HG03196 (cell line): ENCODE results near the gene RSPO1.
"Not testable (repeated sequence)": the region's sequence is repeated elsewhere in the genome, so short reads cannot be mapped to it uniquely, and the experiment has no call there.

Experiments used
- ATAC-seq: cut with Tn5 transposase; IDR thresholded peaks from one replicate; pipeline ENCODE4 v1.9.1; 2021; ENCODE audit not compliant: unreplicated experiment

Gene RSPO1, protein sequence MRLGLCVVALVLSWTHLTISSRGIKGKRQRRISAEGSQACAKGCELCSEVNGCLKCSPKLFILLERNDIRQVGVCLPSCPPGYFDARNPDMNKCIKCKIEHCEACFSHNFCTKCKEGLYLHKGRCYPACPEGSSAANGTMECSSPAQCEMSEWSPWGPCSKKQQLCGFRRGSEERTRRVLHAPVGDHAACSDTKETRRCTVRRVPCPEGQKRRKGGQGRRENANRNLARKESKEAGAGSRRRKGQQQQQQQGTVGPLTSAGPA

DNA sequence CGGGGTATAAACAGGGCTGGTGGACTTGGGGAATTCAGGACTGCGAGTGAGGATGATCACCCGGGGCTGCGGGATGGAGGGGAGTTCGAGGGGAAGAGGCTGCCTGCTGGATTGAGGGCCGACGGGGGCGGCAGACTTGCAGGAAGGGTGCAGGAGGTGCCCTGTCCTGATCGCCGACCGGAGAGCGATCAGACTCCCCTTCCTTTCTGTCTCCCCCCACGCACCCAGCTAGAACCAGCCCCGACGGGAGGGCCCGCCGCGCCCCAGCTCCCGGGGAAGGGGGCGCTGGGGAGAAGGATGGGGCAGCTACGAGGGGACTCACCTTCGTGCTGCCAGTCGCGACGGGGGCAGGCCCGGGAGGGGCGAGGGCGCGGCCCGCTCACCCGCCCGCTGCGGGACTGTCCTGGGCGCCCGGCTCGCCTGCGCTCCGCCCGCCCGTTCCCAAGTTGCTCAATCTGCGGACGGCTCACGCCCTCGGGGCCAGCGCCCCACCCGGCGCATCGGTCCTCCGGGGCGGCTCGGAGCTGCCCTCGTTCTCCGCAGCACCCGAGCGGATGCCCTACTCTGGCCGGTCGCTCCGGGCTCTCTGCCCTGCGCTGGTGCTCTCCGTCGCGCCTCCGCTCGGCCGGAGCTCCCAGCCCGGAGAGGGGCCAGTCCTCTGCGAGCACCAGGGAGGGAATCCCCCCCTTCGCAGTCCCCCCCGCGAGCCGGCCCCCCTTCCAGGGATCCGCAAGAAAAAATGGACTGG is at the start of gene RSPO1:
TSS of gene RSPO1 (minus strand) at position 649 of the 748 bp plus-strand sequence. CDS start 5,231 bp downstream, outside the sequence.
- no peak for ATAC-seq

DNA sequence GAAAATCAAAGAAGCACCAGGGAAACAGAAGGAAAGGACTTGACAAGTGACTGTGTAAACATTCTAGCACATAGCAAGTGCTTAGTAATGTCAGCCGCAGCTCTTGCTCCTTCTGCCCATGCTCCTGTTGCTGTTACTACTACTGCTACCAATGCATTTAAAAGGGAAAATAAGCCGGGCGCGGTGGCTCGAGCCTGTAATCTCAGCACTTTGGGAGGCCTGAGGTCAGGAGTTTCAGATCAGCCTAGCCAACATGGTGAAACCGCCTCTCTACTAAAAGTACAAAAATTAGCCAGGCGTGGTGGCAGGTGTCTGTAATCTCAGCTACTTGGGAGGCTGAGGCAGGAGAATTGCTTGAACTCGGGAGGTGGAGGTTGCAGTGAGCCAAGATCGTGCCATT is 49.5 kb upstream of the RSPO1 start:
- not testable (repeated sequence) for ATAC-seq

DNA sequence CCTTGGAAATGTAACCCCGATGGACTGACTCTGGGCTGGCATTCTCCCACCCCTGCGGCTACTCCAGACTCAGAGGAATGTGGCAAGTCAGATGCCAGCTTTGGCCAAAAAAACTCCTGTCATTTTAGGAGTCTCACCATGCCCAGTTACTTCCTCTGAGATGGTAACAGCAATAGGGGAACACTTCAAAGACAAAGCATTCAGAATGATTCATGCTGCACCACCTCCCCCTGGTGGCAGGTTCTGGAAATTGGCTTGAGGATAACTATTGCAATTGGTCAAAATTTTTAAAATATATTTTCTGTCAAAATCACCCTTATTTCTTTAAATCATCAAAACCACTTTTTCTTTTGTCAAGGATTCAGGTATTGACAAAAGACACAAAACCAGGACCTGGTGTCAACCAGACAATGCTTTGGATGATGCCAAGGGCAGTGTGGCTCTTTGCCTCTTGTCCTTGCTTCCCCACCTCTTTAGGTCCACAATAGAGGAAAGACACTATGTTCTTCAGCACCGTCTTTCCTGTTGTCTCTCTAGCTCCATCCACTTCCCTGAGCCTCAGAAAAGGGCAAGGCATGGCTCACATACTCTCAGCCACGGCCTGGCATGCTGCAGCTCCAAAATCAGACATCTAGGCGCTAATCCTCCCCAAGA is 47.8 kb upstream of the RSPO1 start:
- ATAC-seq, result no peak

DNA sequence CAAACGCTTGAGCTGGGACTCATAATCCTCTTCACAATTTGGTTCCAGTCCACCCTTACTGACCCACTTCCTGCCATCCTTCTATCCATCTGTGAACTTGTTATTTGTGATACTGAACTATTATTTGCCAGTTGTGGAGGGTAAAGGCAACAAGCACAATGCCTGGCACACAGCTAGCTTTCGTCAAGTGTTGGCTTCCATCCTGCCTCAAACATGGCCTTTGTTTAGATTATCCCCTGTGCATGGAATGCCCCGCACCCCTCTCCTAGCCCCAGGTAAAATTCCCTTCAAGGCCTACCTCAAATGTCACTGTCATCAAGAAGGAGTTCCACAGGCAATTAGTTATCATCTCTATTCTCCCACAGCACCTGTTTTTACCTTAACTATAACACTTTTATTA is 46.2 kb upstream of the RSPO1 start:
- ATAC-seq, result no peak

DNA sequence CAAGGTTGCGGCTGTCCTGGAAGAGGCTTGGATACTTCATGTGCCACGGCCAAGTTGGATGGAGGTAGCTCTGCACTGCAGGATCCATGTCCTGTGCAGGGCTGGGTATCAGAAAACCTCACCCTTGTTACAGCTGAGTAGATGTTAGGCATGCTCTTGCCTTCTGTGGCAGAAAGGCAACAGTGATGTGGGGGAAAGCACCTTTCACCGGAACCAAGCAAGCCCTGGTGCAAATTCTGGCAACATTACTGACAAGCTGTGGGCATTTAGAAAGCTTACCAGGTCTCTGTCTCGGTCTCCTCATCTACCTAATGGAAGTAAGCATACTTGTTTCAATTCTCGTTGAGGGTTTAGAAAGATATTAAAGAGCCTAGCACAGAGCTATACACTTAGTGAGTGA is 43.1 kb upstream of the RSPO1 start:
- ATAC-seq, result no peak

DNA sequence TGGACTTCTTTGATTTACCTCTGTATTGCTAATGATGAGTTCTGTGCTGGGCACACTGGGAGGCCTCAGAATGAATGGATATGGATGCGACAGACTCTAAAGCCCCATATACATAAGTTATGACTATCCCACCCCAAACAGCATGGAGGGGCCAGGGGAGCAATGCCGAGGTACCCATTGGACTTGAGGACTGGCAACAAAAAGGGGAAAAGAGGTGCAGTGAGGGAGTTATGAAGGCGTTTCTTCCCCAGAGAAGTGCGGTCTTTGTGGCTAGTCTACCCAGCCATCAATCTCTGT is 42.4 kb upstream of the RSPO1 start:
- ATAC-seq, result no peak

DNA sequence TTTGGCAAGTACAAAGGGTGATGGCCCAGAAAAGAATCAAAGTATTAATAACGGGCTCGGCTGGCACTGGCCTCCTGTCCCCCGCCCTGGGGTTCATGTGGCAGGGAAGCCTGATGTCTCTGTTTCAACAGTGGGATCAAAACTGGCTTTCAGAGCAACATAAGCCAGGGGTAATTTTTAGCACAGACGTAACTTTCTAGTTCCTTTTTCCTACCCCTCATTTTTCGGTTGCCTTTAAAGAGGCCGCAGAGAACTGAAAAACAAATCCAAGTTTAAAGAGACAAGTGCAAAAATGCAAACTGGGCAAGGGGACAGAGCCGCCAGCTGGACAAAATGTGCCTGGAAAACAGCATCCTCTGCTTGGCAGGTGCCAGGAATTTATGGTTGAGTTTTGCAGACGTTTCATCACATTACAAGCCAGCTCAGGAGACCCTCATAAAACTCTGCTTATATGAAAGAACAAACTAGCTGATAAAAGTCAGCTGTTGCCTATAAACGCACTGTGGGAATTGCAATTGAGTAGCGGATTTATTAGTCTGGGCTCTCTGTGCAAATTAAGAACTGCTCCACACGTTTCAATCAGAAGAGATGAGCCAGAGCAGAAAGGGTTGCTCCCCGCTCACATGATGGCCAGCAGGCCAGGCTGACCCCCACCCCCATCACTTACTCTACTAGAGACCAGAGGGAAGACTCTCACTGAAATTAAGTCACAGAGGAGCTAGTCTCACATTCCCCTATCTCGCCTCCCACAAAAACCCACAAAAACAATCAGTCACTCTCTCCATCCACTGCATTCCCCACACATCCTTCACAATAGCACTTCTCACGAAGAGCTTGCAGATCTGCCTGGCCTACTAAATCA is 41.8 kb upstream of the RSPO1 start:
- ATAC-seq, result no peak

DNA sequence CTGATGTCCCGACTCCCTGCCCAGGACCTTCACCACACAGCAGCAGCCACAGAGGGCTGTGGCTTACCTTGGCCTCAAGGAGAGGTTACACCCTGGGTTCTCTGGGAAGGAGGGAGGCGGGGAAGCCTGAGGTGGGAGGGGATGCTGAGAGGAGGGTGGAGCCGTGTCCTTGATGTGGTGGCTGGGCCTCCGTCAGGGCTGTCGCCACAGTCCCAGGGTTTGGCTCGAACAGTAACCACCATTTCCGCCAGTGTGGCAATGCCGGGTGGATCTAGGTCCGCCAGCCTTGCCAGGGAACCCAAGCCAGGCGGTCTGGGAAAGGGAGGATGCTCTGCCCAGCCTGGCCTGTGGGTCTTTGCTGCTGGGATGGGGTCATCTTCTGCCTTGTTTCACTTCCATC is 39.2 kb upstream of the RSPO1 start:
- no peak for ATAC-seq

DNA sequence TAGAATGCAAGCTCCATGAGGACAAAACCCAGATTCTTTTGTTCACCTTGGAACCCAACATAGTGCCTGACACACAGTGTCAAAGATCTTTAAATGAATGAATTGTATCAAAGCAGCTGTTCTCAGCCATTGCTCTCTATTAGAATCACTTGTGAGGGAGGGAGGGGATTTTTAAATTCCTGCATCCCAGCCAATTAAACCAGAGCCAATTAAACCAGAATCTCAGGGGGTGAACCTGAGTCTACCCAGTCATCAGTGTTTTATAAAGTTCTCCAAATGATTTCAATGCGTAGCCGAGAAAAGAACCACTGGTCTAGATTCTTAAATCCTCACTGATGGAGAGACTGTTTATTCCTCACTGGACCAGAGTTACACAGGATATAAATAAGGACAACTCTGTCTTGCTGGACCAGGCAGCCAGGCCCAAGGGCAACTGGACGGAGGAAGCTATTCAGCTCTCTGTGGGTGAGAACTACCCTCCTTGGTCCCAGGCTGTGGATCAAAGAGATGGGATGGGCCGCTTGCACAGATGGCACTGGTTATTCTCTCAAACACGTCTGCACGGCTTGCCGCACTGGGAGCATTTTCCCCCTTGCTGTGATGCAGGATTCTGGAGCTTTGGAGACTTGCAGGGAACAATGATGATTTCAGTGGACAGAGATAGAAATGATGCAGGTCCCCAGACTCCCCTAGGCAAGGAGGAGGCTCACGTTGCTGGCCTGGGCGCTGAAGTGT is 37.6 kb upstream of the RSPO1 start:
- no peak for ATAC-seq

DNA sequence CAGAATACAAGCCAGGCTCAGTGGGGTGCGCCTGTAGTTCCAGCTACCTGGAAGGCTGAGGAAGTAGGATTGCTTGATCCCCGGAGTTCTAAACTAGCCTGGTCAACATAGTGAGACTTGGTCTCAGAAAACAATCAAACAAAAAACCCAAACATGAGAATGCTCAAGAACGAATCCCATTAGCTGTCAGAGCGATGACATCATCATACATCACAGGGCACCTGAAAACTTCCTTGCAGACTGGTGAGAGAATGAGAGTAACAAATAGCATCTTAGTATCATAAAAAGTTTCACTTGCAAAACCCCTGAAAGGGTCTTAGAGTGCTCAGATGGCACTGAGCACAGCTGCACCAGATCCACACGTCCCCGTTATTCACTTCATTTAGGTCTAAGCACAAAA is 36.6 kb upstream of the RSPO1 start:
- no peak for ATAC-seq

DNA sequence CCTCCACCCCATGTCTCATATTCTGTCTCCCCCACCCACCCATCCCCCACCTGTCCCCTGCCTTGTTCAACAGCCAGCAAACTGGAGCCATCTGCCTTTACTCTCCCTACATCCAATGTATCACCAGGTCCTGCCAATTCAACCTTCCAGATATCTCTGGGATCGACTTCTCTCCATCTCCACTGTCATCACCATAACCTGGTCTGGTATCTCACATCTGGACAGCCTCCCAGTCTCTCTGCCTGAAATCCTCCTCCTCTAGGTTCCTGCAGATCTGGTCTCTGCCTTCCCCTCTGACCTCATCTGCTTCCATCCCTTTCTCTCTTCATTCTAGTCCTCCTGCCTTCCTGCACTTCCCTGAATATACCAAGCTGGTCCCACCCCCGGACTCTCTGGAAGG is 35.4 kb upstream of the RSPO1 start:
- ATAC-seq, result no peak

DNA sequence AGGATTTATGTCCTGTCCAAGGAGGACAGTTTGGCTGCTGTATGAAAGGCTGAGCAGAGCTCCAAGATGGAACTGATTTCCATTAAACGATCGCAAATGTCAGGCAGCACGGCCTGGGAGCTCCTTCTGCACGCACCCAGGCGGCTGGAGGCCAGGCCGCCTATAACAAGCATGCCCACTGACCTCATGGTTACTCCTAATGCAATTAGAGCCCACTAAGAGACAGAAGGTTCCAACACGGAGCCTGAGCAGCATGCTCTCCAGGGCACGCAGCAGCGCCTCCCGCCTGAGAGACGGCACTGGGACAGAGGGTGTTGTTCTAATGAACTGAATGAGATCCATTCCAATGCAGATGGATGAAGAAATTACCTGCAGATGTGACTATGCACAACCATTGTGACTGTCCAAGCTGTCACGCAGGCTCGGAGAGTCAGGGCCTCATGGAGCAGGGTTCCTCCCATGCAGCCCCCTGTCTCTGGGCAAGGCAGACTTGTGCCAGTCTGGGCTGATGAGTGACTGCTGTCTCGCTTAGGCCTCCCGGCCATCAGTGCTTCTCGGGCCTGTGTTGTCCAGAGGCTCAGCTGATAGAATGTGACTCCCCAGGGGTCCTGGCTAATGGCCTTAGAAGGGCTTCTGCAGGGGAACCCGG is 32.5 kb upstream of the RSPO1 start:
- ATAC-seq, result no peak

DNA sequence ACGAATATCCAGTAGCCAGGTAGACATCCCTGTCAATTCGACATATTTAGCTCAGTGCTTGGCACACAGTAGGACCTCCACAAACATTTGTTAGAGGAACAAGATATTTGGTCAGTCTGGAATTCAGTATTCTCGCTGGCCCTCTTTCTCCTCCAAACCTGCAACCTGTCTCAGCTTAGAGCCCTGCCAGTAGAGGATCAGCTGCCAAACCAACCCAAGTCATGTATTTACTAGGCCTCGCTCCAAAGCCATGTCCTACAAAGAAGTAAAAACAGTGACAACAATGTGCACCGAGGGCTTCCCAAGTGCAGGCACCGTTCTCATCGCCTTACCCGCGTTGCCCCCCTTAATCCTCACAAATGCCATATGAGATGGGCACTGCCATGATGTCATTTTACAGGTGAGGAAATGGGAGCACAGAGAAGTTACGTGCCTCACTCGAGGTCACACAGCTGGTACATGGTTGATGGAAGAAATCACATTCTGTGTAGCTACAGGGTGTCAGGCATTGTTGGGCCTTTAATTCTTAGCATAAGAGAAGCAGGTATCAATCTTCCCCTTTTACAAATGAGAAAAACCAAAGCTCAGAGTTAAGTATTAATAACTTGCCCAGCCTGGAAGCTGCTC is 31.7 kb upstream of the RSPO1 start:
- no peak for ATAC-seq

DNA sequence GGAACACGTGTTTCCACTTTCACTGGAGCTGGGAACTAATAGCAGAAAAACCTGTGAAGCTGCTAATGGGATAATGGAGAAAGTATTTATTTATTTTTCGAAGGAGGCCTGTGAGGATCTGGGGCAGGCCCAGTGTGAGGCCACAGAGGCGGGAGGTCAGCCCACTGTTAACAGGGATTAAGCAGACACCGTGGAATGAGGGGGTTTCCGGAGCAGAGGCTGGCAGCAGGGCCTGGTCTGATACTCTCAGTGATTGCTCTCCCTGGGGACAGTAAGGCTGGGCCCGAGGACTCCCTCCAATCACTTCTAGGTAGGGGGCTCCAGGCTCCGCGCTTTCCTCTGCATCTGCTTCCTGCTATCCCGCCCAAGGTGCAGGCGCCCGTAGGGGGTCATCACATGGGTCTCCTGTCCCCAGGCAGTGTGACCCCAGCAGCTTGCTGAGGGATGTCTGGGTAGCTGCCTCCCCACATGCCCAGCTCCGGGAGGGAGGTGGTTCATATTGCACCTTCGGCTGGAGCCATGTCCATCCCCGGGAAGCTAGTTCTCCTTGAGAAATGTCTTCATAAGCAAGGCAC is 28.8 kb upstream of the RSPO1 start:
- ATAC-seq, result no peak

DNA sequence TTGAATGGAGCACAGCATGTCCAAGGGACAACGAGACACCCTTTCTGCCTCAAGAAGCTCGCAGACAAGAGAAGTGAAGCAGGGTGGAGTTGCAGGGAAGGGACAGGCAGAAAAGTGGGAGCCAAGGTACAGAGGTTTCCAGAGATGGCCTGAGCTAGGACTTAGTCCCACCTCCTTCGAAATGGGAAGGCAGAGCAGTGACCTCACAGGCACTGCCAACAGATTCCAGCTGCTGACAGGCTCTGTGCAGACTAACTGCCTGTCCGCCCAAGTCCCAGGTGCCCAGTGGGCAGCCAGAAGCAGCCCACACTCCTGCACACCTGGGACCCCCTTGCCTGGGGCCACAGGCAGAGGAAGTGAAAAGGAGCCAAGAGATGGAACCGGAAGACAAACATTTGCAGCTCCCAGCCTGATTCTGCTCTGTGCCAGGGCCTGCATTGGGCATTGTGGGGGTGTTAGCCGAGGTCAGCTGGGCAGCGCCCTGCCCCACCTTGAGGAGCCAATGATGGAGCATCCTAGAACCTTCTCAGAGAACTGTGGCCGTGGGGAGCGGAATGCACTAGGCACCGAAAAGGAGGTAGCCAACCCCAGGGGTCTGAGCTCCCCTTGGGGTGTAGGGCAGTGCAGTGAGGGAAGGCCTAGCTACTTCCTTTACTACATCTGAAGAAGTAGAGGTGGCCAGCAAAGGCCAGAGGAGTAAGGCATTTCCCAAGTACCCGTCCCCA is 27.5 kb upstream of the RSPO1 start:
- no peak for ATAC-seq

DNA sequence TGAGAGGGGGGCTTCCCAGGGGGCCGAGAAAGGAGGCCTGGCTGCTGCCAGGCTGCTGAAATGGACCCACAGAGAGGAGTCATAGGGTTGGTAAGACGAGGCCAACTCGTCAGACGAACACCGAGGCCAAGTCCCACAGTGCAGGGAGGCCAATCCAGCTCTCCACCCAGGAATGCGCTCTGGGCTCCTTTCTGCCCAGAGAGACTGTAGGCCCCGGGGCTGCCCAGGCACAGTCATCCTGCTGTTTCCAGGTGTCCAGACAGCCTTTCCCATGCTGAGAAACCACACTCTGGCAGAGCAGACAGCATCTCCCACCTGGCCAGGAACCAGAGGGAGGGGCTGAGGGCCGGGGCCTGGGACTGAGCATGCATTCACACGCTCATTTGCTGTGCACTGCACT is 26.7 kb upstream of the RSPO1 start:
- no peak for ATAC-seq

DNA sequence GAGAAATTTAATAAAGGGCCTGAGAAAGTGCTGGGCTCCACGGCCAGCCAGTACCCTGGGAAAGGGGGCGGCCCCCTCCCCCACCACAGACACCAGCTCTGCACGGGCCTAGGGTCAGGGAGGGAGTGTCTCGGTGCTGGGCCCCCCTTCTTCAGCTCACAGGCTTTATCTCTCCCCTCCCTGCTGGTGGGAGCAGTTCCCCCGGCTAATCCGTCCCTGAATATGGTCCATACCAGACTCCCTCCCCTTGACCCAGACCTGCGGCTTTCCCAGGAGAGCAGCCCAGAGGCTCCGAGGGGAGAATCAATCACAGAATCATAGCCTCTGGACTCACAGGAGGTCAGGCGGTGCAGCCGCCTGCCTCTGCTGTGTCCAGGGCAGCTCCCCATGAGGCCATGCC is 26.0 kb upstream of the RSPO1 start:
- ATAC-seq, result no peak

DNA sequence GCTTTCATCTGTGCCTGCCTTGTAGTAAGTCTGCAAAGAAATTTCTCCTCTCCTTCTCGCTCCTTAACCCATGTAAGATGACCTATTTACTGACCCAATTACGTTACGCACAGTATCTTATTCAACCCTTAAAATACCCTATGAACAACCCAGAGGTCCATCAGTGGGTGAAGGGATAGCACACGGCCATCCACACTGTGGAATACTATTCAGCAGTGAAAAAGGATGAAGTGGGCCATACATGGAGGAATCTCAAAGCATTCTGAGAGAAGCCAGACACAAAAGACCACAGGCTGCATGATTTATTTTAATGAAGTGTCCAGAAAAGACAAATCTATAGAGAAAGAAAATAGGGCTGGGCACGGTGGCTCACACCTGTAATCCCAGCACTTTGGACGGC is 23.8 kb upstream of the RSPO1 start:
- no peak for ATAC-seq
